ENCODE data around the gene ATP5ME.

ATP5ME gene

GRCh38 chr4:717601-718320, 43.7 kb upstream of the ATP5ME start:
- TF ChIP-seq EZH2phosphoT487 (IDR thresholded peaks at IDR 0.05; ENCODE audit: borderline replicate concordance, low read length) (no peak), CTCF (IDR thresholded peaks at IDR 0.05; ENCODE audit: low read depth, low read length, poor library complexity, severe bottlenecking) (no peak)
- no peaks in the 10 kb centered on the region for H3K9me2 ChIP-seq (replicated peaks; ENCODE audit: control insufficient read depth, low read length)
- no peak overlapping the region for H3K4me3 ChIP-seq (ENCODE audit: low read length)
- H3K4me1 ChIP-seq (ENCODE audit: control insufficient read depth, low read length): no peaks in the 10 kb centered on the region
- no peaks in the 10 kb centered on the region for H4K20me1 ChIP-seq (ENCODE audit: control insufficient read depth, insufficient read depth, low read depth, low read length)
- H3K27me3 ChIP-seq (ENCODE audit: control insufficient read depth, low read length): no peaks in the 10 kb centered on the region
- no peak overlapping the region for H3K4me2 ChIP-seq (ENCODE audit: low read length)
- H3K9me3 ChIP-seq (ENCODE audit: control insufficient read depth, insufficient read depth, low read length): peaks cover 3% of the 10 kb centered on the region; the same call in 1 of the 2 replicates
- H3F3A ChIP-seq (ENCODE audit: control insufficient read depth, insufficient read depth): no peaks in the 10 kb centered on the region
- peaks cover 21% of the 10 kb centered on the region for H3K36me3 ChIP-seq (ENCODE audit: control insufficient read depth, low read length)
- no peak overlapping the region for H3K27ac ChIP-seq (ENCODE audit: low read depth, low read length)
- H3K79me2 ChIP-seq (ENCODE audit: control insufficient read depth, low read length): peaks cover 83% of the 10 kb centered on the region

GRCh38 chr4:714087-714486, 40.0 kb upstream of the ATP5ME start:
- no peak overlapping the region for H3K4me2 ChIP-seq (ENCODE audit: low read length)
- no peak overlapping the region for H3K27ac ChIP-seq (ENCODE audit: low read depth, low read length)
- no peak overlapping the region for H3K4me3 ChIP-seq (ENCODE audit: low read length)
- no peaks in the 10 kb centered on the region for H3K27me3 ChIP-seq (ENCODE audit: control insufficient read depth, low read length)
- TF ChIP-seq EZH2phosphoT487 (IDR thresholded peaks at IDR 0.05; ENCODE audit: borderline replicate concordance, low read length) (no peak), CTCF (IDR thresholded peaks at IDR 0.05; ENCODE audit: low read depth, low read length, poor library complexity, severe bottlenecking) (no peak)
- H3K36me3 ChIP-seq (ENCODE audit: control insufficient read depth, low read length): peaks cover 26% of the 10 kb centered on the region
- no peaks in the 10 kb centered on the region for H3K9me2 ChIP-seq (replicated peaks; ENCODE audit: control insufficient read depth, low read length)
- peaks cover 85% of the 10 kb centered on the region for H3K79me2 ChIP-seq (ENCODE audit: control insufficient read depth, low read length)
- 0 out of 2 replicates have a peak, but pooled peaks cover 4% of the 10 kb centered on the region for H4K20me1 ChIP-seq (ENCODE audit: control insufficient read depth, insufficient read depth, low read depth, low read length)
- no peaks in the 10 kb centered on the region for H3K9me3 ChIP-seq (ENCODE audit: control insufficient read depth, insufficient read depth, low read length)
- H3K4me1 ChIP-seq (ENCODE audit: control insufficient read depth, low read length): no peaks in the 10 kb centered on the region
- peaks cover 3% of the 10 kb centered on the region; the same call in 1 of the 2 replicates for H3F3A ChIP-seq (ENCODE audit: control insufficient read depth, insufficient read depth)

- no peaks in the 10 kb centered on the region for H3K9me3 ChIP-seq (ENCODE audit: control insufficient read depth, insufficient read depth, low read length)
- 0 out of 2 replicates have a peak, but pooled peaks cover 3% of the 10 kb centered on the region for H3K4me1 ChIP-seq (ENCODE audit: control insufficient read depth, low read length)
- peaks cover 3% of the 10 kb centered on the region; the same call in 1 of the 2 replicates for H3F3A ChIP-seq (ENCODE audit: control insufficient read depth, insufficient read depth)
- H3K4me3 ChIP-seq (ENCODE audit: low read length): no peak overlapping the region
- peaks cover 10% of the 10 kb centered on the region; the same call in 1 of the 2 replicates for H4K20me1 ChIP-seq (ENCODE audit: control insufficient read depth, insufficient read depth, low read depth, low read length)
- H3K9me2 ChIP-seq (replicated peaks; ENCODE audit: control insufficient read depth, low read length): no peaks in the 10 kb centered on the region
- H3K79me2 ChIP-seq (ENCODE audit: control insufficient read depth, low read length): peaks cover 85% of the 10 kb centered on the region
- peaks cover 36% of the 10 kb centered on the region for H3K36me3 ChIP-seq (ENCODE audit: control insufficient read depth, low read length)
- no peak overlapping the region for H3K27ac ChIP-seq (ENCODE audit: low read depth, low read length)
- no peaks in the 10 kb centered on the region for H3K27me3 ChIP-seq (ENCODE audit: control insufficient read depth, low read length)
- no peak overlapping the region for H3K4me2 ChIP-seq (ENCODE audit: low read length)
- TF ChIP-seq CTCF (IDR thresholded peaks at IDR 0.05; ENCODE audit: low read depth, low read length, poor library complexity, severe bottlenecking): no peak
- no peak for TF ChIP-seq EZH2phosphoT487 (IDR thresholded peaks at IDR 0.05; ENCODE audit: borderline replicate concordance, low read length)
Measured at GRCh38 chr4:712916-713632, 39.0 kb upstream of the ATP5ME start.

All from DOHH2 (cell line).